Measurements from ENCODE around the gene TMEM126A.
"Not testable (repeated sequence)": the region's sequence is repeated elsewhere in the genome, so short reads cannot be mapped to it uniquely, and the experiment has no call there.

The TMEM126A gene
- 12.1 to 20.6 reads per million in 2 donors for total RNA-seq

GRCh38 chr11:85647604-85648299 is at the start of gene TMEM126A:
Gene TMEM126A, plus strand, starts transcription at chr11:85647967. Its CDS starts 2,289 bp downstream, at chr11:85650256.
- DNase-seq = peak; percentile 84

DNA sequence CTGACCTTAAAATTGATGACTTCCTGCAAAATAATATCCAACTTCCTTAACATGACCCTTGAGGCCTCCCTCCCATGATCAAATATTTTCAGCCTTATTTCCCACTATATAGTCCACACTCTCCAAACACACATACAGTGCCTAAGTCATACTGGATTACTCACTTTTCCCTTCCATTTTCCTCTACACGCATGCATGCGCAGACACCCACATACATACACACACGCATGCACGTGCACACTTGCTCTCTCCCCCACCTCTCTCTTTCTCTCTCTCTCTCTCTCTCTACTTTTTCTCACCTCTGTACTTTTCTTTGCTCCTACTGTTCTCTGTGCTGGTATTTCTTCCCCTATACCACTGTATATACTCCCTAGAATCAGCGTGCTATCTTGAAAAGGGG is 48.7 kb upstream of the TMEM126A start:
- no peak for DNase-seq

DNA sequence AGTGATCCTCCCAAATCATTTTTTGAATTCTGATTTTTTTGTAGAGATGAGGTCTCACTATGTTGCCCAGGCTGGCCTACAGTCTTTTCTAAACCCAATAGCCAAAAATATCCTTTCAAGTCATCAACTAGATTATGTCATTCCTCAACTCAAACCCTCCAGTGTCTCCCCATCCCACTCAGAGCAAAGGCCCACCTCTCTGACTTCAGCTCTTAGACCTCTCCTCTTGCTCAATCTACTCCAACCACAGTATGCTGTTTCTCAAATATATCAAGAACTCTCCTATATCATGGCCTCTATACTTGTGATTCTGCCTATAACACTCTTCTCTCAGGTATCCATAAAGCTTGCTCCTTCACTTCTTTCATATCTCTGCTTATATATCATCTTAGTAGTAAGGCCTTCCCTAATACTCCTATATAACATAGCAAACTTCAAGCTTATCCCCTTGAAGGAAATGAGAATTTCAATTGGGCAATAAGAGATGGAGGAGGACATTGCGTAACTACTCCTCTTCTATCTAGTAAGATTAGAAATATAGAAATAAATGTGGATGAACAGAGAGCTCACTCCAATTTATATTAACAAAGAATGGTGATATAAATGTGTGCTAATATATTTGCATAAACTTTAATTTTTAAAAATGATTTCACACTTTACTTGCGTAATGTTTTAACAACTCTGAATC is 45.1 kb upstream of the TMEM126A start:
- DNase-seq = no peak

DNA sequence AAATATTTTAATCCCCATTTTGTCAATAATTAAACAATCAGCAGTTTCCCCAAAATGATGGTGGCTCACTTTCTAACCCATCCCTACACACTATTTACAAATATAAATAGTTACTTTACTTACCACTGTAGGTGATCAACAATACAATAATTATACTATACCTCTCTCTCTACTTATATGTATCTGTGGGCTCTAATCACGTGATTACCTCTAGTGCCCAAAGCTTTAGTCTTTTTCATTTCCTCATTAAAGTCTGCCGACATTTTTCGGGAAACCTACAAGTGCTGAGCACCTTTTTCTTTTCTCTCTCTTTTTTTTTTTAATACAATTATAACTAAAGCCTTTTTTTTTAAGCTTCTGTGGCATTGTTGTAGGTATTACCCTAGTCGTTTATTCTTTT is 44.5 kb upstream of the TMEM126A start:
- no peak for DNase-seq

GRCh38 chr11:85606237-85606636 is 41.5 kb upstream of the TMEM126A start:
- not testable (repeated sequence) for DNase-seq

DNA sequence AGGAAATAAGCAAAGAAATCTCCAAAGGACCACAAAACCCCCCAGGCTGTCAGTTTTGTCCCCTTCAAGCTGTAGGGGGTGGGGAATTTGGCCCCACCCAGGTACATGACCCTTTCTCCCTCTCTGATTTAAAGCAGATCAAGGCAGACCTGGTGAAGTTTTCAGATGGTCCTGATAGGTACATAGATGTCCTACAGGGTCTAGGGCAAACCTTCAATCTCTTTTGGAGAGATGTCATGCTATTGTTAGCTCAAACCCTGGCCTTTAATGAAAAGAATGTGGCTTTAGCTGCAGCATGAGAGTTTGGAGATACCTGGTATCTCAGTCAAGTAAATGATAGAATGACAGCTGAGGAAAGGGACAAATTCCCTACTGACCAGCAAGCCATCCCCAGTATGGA is 39.1 kb upstream of the TMEM126A start:
- DNase-seq = not testable (repeated sequence)

DNA sequence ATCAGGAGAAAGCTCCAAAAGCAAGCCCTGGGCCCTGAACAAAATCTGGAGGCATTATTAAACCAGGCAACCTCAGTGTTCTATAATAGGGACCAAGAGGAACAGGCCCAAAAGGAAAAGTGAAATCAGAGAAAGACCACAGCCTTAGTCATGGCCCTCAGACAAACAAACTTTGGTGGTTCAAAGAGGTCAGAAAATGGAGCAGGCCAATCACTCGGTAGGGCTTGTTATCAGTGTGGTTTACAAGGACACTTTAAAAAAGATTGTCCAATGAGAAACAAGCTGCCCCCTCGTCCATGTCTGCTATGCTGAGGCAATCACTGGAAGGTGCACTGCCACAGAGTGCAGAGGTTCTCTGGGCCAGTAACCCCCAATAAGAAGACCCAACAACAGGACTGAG is 38.5 kb upstream of the TMEM126A start:
- DNase-seq = not testable (repeated sequence)

DNA sequence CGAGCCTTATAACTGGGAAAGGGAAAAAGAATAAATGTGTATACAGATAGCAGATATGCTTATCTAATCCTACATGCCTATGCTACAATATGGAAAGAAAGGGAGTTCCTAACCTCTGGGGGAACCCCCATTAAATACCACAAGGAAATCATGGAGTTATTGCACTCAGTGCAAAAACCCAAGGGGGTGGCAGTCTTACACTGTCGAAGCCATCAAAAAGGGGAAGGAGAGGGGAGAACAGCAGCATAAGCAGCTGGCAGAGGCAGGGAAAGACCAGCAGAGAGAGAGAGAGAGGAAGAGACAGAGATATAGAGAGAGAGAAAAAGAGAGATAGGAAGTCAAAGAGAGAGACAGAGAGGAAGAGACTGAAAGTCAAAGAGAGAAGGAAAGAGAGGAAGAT is 36.1 kb upstream of the TMEM126A start:
- DNase-seq = not testable (repeated sequence)

DNA sequence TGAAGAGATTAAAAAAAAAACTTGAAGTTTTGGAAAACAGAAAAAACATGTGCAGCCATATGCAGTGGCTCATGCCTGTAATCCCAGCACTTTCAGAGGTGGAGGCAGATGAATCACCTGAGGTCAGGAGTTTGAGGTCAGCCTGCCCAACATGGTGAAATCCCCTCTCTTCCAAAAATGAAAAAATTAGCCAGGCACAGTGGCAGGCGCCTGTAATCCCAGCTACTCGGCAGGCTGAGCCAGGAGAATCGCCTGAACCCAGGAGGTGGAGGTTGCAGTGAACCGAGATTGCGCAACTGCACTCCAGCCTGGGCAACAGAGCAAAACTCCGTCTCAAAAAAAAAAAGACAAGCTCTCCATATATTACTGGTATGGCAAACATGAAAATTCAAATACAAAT is 28.3 kb upstream of the TMEM126A start:
- DNase-seq = no peak

- DNase-seq = no peak
Observed at GRCh38 chr11:85620256-85620655, 27.5 kb upstream of the TMEM126A start.

GRCh38 chr11:85626496-85626895 is 21.3 kb upstream of the TMEM126A start:
- no peak for DNase-seq

- no peak for DNase-seq
Observed at GRCh38 chr11:85627332-85627997, 20.3 kb upstream of the TMEM126A start, which contains the start of gene DLG2. Gene DLG2, minus strand, starts transcription at chr11:85627344.

GRCh38 chr11:85627998-85628770 is 19.6 kb upstream of the TMEM126A start, which contains the start of gene TMEM126B:
Gene TMEM126B, plus strand, starts transcription at chr11:85628593. Its CDS starts 15 bp downstream, at chr11:85628608.
- peak; percentile 91 for DNase-seq

DNA sequence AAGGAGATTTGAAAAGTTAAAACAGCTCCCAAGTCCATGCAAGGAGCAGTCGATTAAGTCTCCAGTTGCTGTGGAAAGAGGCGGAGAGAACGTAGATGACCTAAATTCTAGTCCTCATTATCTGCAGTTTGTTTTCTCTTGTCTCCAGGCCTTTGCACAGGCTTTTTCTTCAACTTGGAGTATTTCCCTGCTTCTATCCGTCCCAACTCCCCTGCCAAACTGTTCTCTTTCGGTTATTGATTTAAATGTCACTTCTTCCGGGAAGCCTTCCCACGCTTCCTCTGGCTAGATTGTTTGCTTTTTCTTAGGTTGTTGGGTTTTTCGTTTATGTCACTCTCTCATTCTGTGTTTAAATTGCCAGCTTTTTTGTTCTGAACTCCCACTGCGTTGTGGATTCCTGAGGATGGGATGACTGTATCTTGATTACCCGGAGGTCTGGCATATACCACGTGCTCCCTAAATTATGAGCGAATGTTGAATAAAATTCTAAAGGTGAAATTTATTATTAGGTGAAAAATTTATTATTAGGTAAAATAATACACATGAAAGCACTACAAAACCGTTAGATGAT is 18.9 kb upstream of the TMEM126A start:
- no peak for DNase-seq

GRCh38 chr11:85634747-85635146 is 13.0 kb upstream of the TMEM126A start:
- no peak for DNase-seq

DNA sequence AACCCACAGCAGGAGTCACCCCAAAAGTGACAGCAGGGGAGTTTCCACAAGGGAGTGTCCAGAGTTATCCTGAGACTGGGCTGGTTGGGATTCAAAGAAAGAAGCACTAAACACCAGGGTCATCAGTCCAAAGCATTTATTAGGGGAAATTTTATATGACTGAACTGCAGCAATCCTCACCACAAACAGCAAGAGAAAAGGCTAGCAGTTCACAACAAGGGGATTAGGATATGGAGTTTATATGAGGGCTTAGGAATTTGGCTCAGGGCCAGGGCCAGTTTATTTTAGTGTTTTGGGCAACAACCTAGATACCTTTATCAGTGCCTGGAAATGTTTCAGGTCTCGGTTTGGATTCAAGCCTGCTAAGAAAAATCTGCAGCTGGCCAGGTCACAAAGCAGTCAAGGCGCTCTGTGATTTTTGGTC is 4.6 kb upstream of the TMEM126A start:
- DNase-seq = no peak

DNA sequence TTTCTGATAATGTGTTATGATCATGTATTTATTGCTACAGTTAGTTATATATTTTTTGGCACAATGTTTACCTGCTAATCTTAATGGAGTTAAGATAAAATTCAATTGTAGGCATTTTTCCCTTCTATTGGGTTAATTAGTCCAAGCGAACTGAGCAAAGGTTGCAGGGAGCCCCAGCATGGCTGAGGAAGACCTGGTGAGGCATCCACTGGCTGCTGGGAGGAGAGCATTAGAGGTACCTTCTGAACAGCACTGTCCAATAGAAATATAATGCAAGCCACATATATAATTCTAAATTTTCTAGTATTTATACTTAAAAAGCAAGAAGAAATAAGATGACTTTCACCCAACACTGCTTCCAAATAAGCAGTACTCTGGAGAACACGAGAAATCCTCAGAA is 689 bp upstream of the TMEM126A start:
- no peak for DNase-seq

DNA sequence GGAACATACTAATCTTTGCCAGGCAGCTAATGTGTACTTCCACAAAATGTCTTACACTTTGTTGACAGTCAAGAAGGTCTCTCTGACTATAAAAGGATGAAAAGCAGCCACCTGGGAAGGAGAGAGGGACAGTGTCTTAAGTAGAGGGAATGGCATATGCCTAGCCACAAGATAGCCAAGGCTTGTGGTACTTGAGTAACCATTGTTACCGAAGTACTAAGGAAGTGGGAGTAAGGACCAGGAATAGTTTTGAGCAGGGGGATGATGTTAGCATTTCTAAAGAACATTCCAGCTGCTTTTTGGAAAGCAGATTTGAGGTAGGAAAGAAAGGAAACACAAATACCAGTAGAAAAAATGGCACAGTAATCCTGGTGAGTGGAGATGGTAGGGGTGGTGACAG is 3.4 kb downstream of the TMEM126A start:
- DNase-seq = no peak

DNA sequence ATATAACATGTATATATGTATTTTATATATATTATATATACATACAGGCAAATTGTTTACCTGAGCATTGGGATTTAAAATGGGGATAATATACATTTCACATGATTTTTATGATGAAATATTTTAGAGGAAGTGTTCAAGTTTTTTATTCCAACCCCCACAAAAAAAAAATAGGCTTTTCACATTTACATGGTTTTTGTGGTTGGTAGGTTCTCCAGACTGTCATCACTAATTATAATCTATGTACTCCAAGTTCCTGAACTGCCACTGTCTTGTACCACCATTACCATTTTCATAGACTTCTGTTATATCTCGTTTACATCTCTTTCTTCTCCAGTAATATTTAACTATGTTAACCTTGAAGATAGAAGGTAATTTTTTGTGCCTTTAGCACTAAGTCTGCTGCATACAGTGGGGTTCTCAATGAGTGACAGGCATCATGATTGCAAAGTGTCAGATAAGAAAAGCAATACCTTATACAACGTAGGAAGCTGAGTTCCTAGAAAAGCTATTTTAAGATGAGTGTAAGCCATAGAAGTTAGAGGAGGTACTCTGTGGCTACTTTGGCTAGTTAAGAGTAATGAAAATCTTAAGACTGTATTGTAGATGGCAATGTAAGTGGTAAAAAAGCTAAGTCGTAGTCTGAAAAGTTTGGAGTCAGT is 5.2 kb downstream of the TMEM126A start:
- DNase-seq = no peak

- DNase-seq = not testable (repeated sequence)
Observed at GRCh38 chr11:85654343-85654742, 6.6 kb downstream of the TMEM126A start.

DNA sequence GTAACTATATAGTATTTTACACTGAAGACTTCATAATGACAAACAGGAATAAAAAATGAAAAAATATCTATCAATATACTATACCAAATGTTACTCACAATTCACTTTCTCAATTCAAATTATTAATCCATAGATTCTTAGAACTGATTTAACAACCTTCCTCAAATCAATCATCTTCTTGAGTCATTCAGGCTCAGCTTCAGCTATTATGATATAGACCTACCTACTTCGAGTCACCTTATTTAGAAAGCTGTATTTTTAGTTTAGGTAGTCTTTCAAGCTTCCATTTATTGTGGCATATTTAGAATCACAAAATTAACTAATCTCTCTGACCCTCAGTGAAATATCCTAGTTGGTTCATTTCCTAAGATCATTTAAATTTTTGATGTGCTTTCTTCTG is 9.0 kb downstream of the TMEM126A start:
- no peak for DNase-seq

- DNase-seq = no peak
Observed at GRCh38 chr11:85658180-85658579, 10.4 kb downstream of the TMEM126A start.
